AG08396 (cell line): Measurements from ENCODE around the gene MYPOP.
"Not testable (repeated sequence)": the region's sequence is repeated elsewhere in the genome, so short reads cannot be mapped to it uniquely, and the experiment has no call there.

ENCODE experiments used
- DNase-seq: peaks from one replicate; pipeline ENCODE4 v3.0.0; 2012; ENCODE audit warnings: low spot score, mixed read lengths

Gene MYPOP

DNA sequence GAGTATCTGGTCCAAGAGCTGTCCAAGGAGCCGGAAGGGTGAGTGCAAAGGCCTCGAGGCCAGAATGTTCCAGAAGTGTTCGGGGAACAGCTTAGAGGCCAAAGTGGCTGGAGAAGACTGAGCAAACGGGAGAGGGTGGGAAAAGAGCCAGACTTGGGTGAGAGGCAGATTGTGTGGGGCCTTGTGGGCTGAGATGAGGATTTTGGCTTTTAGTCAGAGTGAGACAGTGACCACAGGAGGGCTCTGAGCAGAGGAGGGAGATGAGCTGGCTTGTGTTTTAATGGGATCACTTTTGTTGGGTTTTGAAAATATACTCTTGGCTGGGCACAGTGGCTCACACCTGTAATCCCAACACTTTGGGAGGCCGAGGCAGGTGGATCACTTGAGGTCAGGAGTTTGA, 6.5 kb upstream of the MYPOP start:
- no peak for DNase-seq

DNA sequence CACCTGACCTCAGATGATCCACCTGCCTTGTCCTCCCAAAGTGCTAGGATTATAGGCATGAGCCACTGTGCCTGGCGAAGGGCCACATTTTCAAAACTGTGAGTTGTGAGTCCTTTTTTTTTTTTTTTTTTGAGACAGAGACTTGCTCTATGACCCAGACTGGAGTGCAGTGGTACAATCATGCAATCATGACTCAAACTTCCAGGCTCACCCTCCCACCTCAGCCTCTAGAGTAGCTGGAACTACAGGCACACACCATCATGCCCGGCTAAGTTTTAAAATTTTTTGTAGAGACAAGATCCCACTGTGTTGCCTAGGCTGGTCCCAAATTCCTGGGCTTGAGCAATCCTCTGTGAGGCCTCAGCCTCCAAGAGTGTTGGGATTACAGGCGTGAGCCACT, 3.8 kb upstream of the MYPOP start:
- no peak for DNase-seq

DNA sequence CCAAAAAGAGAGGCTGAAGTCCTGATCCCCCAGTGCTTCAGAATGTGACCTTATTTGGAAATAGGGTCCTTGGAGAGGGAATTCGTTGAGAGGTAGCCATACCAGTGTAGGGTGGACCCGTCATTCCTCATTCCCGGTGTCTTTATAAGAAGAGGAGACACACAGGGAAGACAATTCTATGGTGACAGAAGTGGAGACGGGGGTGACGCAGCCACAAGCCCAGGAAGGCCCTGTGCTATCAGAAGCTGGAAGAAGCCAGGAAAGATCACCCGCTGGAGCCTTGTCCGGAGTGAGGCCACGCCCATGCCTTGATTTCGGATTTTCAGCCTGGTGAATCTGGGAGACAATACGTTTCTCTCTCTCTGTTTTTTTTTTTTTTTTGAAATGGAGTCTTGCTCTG, 2.6 kb upstream of the MYPOP start:
- DNase-seq, result no peak

DNA sequence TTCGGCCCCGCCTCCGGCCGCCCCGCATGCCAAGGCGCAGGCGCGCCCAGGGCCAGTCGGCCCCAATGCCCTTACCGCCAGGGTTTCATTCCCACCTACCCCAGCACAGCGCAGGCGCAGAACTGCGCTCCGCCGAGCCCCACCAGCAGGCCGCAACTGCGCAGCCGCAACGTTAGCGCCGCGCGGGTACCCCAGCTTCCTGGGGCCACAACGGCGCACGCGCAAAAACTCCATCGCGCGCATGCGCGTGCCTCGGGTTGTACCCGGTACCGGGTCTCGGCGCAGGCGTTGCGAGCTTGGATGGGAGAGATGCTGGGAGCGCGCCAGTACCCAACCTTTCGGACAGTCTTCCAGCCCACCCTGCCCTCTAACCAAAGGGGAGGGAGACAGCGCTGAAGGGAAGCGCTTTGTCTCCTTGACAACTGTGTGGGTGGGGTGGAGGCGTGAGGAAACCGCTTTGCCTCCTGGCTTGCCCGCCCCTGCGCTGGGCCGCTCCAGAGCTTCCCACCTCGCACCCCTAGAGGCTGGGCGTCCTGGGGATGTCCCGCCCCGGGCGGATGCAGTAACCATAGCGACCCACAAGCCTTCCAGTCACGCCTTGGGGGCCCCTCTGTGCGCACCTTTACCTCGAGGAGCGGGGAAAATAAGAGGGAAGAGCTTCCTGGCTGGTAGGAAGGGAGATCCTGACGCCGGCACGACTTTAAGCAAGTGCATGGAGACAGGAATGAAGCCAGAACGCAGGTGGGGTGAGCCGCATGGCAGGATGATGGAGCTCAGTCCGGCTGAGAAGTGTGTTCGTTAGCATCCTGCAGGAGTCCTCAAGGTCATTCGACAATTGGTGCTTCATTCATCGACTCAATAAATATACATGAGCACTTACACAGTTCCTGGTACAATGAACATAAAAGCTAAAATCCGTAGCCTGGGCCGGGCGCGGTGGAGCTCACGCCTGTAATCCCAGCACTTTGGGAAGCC, 525 bp upstream of the MYPOP start:
- DNase-seq, result peak; percentile 100

DNA sequence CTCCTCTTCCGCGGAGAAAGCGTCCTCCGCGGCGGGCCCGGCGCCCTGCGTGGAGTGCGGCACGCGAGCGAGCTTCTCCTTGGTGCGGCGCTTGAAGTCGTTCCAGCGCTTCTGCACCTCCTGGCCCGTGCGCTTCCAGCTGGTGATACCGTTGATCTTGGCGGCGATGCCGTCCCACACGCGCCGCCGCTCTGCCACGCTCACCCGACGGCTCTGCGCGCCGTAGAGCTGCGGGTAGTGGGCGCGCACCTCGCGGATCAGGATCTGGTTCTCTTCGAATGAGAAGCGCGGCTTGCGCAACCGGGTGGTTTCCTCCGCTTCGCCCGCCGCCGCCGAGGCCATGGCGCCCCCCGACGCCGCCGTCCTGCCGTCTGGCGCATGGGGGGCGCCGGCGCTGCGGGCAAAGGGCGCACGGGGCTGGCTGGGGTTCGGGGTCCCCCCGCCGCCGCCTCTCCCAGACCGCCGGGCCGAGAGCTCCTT, 941 bp downstream of the MYPOP start:
- peak; percentile 56 for DNase-seq

DNA sequence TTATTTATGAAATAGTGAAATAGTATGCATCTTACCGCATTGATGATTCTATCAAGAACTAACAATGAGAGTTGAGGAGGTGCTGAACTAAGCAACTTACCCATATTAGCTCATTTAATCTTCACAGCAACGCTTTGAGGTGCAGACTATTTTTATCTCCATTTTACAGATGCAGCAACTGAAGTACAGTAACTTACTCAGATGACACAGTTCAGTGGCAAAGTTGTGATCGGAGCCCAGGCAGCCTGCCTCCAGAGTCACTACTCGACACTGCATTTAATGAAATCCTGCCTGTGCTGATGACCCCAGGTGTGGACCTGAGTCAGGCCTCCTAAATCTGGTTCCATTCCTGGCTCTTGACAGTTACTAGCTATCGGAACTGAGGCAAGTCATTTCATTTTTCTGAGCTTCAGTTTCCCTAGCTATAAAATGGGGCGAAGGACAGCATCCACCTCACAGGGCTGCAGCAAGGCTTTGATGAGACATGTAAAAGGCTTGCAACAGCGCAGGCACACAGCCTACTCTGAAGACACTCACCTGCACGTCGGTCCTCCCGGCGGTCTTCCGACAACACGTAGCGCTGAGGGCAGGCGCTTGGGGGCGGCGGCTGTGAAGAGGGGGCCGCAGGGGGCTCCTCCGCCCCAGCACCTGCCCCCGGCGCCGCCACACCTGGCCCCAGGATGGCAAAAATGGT, 1.5 kb downstream of the MYPOP start:
- no peak for DNase-seq

DNA sequence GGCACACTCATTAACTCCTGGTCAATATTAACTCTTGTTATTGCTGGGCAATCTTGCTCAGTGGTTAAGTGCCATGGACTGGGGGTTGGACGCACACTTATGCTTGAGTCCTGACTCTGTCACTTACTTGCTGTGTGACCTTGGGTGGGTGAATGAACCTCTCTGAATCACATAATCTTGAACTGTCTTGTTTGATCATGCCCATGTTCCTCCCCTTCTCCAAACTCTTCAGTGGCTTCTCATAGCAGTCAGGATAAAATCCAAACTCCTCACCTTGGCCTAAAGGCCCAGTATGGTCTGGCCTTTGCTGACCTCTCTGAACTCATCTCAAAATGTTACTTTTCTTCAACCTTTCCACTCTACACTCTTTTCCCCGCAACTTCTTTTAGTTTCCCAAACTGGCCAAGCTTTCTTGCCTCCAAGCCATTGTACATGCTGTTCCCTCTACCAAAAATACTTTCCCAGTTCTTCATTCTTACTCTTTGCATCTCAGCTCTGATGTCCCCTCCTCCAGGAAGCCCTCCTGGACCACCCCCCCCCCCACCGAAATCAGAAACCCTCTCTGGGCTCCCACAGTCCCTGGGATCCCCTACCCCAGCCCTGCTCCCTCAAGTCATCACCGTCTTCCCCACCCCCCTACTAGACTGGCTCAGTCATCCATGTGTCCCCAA, 2.4 kb downstream of the MYPOP start:
- no peak for DNase-seq

DNA sequence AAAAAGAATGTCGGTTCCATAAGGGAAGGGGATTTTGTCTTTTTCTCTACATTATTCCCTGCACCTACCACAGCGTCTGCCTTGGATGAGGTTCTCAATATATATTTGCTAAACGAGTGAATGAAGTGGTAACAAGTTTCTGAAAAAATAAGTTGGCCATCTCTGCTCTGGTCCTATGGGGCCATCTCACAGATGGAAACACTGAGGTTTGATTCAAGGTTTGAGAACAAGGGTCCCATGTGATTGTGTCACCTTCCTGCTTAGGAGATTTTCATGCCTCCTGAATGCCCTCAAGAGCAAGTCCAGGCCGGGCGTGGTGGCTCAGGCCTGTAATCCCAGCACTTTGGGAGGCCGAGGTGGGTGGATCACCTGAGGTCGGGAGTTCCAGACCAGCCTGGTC, 3.2 kb downstream of the MYPOP start:
- no peak for DNase-seq

DNA sequence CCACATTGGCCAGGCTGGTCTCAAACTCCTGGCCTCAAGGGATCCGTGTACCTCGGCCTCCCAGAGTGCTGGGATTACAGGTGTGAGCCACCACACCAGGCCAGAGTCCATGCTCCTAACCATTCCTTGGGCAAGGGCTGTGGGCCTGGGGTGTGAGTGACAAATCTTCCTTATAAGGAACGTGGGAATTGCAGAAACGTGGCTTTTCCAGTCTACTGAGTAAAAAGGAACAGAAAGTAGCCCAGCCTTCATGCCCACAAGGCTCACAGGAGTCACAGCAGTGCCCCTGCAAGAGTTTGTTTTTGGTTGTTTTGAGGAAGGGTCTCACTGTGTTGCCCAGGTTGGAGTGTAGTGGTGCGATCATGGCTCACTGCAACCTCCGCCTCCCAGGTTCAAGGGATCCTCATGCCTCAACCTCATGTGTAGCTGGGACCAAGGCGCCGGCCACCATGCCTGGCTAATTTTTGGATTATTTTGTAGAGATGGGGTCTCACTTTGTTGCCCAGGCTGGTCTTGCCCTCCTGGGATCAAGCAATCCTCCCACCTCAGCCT, 5.1 kb downstream of the MYPOP start:
- no peak for DNase-seq

DNA sequence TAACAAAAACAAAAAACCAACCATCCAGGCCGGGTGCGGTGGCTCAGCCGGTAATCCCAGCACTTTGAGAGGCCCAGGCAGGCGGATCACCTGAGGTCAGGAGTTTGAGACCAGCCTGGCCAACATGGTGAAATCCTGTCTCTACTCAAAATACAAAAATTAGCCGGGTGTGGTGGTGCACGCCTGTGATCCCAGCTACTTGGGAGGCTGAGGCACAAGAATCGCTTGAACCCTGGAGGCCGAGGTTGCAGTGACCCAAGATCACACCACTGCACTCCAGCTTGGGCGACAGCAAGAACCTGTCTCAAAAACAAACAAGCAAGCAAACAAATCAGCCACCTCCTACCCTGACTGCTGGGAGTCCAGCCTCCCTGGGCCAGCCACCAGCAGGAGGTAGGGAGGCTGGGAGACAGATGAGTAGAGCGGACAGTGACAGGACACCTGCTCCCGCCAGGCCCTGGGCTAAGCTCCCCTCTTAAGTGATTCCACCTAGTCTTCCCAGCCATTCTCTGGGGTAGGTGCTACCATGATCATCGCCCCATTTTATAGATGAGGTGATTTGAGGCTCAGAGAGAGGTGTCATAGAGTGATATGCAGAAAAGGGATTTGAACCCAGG, 6.3 kb downstream of the MYPOP start:
- not testable (repeated sequence) for DNase-seq

DNA sequence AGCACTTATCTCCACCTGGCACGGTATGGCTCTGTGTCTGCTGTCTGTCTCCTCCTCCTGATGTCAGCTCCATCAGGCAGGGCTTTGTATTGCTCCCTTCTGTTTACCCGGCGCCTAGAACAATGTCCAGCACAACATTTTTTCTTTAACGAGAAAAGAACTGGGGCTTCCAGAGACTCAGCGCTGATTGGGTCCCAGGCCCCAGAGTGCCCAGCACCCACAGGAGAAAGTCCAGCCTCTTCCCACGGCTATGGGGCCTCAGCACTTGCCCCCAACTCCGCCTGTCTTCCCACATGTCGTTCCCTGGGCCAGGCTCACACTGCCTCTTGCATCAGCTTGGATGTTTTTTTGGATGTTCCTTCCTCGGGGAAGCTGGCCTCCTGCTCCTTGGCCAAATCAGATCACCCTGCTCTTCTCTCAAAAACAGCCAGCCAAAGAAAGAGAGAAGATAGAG, 6.9 kb downstream of the MYPOP start:
- DNase-seq, result no peak

DNA sequence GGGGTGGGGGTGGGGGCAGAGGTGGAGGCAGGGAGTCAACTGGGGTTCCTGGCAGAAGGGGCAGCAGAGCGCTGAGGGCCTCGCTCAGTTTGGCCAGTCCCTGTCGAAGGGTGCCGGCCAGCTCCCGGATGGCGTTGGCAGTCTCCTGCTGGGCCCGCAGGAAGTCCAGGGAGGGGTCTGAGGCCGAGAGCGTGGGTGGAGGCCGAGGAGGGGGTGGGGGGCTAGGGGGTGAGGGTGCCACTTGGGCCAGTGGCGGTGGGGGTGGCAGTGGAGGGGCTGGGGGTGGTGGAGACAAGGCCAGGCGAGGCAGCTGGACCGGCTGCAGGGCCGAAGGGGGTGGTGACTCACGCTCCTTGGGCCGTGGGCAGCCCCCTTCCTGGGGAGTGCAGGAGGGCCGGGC, 11.5 kb downstream of the MYPOP start:
- no peak for DNase-seq

DNA sequence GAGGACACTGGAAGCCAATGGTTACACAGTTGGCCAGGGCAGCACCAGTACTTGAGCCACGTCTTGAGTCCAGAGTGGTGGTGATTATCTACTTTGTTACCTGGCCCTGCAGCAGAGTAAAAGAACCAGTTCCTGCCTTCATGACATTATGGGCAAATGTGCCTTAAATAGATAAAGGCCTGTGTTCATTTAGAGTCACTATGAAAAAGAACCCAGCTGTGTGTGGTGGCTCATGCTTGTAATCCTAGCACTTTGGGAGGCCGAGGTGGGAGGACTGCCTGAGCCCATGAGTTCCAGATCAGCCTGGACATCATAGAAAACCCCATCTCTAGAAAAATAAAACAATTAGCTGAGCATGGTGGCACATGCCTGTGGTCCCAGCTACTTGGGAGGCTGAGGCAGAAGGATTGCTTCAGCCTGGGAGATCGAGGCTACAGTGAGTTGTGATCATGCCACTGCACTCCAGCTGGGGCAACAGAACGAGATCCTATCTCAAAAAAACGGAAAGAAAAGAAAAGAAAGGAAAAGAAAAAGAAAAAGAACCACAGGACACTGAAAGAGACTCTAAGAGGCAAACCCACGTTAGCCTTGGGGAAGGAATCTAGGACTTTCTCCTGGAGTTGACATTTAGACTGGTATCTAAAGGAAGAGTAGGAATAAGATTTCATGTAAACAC, 13.1 kb downstream of the MYPOP start:
- no peak for DNase-seq

DNA sequence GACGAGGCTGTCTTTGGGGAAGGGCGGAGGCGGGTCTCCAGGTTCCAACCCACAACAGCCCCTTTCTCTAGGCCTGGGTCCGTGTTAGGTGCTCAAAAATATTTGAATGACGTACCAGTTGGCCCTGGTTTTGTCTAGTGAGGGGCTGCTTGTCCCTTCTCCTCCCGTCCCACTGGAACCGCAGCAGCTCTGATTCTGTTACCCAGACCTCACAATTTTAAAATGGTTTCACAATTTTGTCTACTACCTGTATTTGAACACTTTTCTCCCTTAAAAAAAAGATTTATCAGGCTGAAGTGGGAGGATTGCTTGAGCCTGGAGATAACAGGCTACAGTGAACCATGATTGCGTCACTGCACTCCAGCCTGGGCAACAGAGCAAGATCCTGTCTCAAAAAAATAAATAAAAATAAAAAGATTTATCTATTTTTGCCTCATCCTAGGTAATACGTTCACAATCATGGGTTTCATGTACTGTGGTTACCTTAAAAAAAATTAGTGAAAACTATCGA, 15.2 kb downstream of the MYPOP start:
- DNase-seq, result no peak

DNA sequence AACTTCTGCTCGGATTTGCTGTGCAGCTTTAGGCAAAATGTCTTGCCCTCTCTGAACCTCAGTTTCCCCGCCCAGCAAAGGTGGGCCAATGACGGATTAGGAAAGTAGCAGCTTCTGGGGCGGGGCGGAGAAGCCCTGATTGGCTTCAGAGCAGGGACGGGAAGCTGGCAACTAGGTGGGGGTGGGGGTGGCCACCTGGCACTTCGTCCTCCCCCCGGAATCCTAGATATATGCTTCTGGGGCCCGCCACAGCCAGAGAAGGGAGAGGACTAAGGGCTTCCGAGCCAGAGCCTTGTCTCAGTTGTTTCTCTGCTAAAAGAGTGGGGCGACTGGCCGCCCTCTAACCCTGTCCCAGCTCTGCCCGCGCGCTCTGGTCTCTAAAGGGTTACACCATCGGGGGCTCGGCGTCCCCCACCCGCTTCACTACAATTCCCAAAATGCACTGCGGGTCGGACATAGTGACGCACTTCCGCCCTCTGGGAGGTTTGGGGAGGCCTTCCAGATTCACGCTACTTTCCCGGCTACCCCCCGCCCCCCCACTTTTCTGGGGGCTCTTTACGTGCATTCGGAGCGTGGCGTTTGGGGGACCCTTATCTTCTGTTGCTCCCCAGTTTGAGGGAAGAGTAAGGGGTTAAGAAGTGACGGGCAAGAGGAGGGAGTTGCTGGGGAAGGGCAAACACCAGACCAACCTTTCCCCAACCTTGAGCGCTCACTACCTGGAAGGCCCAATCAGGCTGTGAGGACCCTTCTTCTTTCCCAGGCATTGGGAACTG, 15.8 kb downstream of the MYPOP start:
- peak; percentile 95 for DNase-seq

DNA sequence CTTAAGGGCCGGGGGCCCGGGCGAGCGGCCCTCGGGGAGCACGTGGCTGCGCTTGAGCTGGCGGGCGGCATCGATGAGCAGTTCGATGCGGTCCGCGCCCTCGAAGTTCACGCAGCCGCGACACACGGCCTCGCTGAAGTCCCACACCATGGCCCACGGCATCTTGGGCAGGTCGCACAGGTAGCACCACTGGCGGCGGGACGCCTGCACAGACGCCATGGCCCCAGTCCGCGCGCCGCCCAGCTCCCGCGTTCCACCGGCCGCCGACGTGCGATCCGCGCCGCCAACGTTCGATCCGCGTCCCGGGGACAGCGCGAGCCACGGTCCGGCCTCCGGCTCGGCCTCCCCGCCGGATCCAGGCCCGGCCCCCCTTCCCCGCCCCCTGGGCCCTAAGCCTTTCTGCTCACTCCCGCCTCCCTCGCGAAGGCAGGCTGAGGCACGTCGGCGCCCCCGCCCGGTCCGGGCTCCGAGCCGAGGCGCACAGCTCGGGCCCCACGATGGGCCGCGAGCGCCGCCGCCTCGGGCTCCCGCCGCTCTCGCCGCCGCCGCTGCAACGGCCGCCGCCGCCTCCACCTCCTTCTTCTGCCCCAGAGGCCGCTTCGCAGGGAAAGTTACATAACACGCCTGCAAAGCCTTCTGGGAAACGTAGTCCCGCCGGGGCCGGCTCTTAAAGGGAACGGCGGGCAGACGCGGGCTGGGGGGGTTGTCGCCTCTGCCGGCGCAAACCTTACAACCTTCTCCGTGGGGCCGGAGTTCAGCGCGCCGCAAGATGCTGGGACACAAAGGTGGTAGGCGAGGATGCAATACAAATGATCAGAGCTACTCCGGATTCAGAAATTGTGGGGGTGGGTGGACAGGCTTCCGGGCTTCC, 16.6 kb downstream of the MYPOP start, which contains the start of gene IRF2BP1:
Gene IRF2BP1 (minus strand): TSS at position 586 of the 871 bp plus-strand sequence. CDS start 367 bp downstream, at position 219.
- peak; percentile 94 for DNase-seq

DNA sequence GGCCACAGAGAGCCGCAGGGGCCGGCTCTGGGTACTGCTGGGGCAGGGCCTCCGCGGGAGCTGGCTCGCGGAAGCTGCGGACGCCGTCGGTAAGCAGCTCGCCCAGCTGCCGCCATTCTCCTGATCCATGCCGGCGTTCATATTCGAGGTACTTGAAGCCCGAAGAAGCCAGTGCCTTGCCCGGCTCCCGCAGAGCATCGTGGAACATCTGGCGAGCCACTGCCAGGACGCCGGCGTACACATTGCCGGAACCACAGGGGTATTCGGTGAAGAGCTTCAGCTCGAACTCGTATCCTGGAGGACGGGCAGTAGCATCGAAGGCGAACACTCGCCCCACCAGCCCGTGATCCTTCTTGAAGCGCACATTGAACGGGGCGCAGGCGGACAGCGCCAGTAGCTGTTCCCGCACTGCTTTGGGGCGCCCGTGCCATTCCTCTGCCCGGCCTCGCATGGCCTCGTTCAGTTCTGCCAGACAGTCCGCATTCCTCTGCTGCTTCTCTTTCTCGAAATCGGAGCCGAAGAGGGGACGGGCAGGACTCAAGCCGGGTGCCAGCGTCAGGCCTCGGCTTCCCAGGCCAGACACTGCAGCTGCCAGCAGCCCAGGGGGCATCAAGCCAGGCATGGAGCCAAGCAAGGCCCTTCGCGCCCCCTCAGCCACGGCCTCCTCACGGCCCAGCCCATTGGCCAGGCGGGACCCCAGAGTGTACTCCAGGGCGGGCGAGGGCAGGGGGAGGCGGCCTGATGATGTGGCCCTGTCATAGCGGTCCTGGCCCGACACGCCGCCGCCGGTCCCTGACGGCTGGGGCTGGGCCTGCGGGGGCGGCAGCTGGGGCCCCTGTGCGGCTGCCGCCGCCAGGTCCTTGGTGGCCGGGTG, 17.5 kb downstream of the MYPOP start:
- DNase-seq, result no peak
